ENCODE measurements around the gene CMTM5. TPM values are rescaled to one million over a fixed set of nuclear protein-coding genes. Genes with fewer than 3 reads are reported as not detected.
"Not testable (repeated sequence)": the region's sequence is repeated elsewhere in the genome, so short reads cannot be mapped to it uniquely, and the experiment has no call there.

The CMTM5 gene
- total and polyA plus RNA-seq, 5 donors from 2014 or later = 2.8 TPM; not detected in 4

DNA sequence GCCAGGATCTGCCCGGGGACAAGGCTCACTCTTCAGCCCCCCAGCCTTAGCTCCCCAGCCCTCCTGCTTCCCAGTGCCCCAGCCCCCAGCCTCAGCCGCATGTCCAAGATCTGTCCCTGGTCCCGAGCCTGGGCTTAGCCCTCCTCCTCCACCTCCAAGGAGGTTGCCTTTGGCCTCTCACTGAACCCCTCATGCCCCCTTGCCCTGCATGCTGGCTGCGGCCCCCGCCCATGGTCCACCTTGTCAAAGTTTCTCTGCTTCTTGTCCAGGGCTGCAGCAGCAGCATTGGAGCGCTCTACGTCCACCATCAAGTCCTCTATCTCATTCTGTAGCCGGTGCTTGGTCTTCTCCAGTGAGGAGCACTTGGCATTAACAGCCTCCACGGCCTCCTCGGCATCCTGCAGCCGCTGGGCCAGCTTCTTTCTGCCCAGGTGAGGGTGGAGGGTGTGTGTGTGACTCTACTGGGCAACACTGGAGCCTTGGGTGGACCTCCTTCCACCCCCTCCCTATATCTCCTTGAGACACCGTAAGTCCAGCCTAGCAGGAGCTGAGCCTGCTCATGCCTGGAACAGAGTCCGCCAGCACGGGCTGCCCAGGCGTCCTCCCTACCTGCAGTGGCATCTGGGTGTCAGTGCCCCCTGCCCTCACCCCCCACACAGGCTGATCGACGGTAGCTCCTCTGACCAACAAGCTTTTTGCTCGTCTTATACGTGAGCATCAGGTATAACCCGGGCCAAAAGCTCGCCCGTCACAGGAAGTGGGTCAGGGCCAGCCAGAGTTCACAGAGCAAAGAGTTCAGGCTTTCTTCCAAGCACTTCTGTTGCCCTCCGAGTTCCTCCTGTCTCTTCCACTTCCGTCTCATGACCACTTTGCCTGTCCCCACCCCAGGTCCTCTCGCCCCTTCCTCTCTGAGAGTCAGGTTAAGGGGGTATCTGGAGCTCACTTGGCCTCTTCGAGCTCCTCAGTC lies 11.4 kb downstream of the CMTM5 start:
- H3K27ac Mint-ChIP-seq = no peak overlapping the region
- H3K4me1 ChIP-seq (ENCODE audit: control insufficient read depth, insufficient read depth, low read length, poor library complexity, severe bottlenecking) = no peaks in the 10 kb centered on the region
- H3K9me3 Mint-ChIP-seq = peaks cover 0 to 2% (median 0%) of the 10 kb centered on the region in 7 donors
- DNase-seq (no peak), ATAC-seq (ENCODE audit: low read depth in 2 of 2) (no peak)
- no peaks in the 10 kb centered on the region for H3K27me3 ChIP-seq (ENCODE audit: control insufficient read depth, insufficient read depth, low read length)
- no peaks in the 10 kb centered on the region for H3K4me1 Mint-ChIP-seq
- H3K27ac ChIP-seq (ENCODE audit: insufficient read depth, low read length, poor library complexity, severe bottlenecking) = no peak overlapping the region
- H3K36me3 Mint-ChIP-seq = no peaks in the 10 kb centered on the region
- no peaks in the 10 kb centered on the region for H3K36me3 ChIP-seq (ENCODE audit: control insufficient read depth, insufficient read depth, low read length)
- no peaks in the 10 kb centered on the region for H3K9me3 ChIP-seq (ENCODE audit: control insufficient read depth in 2 of 2, low read length in 2 of 2)
- no peak overlapping the region for H3K4me3 Mint-ChIP-seq
- H3K4me3 ChIP-seq (ENCODE audit: low read depth, low read length) = no peak overlapping the region
- peaks cover 4% of the 10 kb centered on the region for H3K27me3 Mint-ChIP-seq

DNA sequence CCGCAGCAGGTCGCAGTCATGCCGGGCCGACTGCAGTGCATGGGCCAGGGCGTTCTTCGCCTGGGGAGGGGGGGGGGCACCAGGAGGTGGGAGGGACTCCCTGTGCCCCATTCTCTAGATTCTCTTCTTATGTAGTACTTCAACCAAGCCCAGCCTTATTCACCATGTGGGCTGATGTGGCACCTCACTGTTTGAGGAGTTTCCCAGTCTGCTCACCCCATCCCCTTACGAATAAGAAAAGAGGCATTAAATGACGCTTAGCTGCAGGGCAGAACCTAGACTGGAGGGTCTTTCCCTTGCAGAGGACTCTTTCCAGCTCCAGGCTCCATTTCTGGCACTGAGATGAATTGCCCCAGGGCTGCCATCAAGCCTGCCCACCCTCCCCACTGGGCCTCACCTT lies 12.2 kb downstream of the CMTM5 start:
- Histone ChIP-seq H3K9me3 (ENCODE audit: control insufficient read depth in 2 of 2, low read length in 2 of 2) (no peaks in the 10 kb centered on the region), H3K27me3 (ENCODE audit: control insufficient read depth, insufficient read depth, low read length) (no peaks in the 10 kb centered on the region), H3K4me3 (ENCODE audit: low read depth, low read length) (no peak overlapping the region), H3K4me1 (ENCODE audit: control insufficient read depth, insufficient read depth, low read length, poor library complexity, severe bottlenecking) (no peaks in the 10 kb centered on the region), H3K36me3 (ENCODE audit: control insufficient read depth, insufficient read depth, low read length) (no peaks in the 10 kb centered on the region), H3K27ac (ENCODE audit: insufficient read depth, low read length, poor library complexity, severe bottlenecking) (no peak overlapping the region)
- Mint-ChIP-seq H3K4me3 (no peak overlapping the region), H3K9me3 (peaks cover 0 to 2% (median 0%) of the 10 kb centered on the region in 7 donors), H3K4me1 (no peaks in the 10 kb centered on the region), H3K27ac (no peak overlapping the region), H3K36me3 (no peaks in the 10 kb centered on the region), H3K27me3 (peaks cover 4% of the 10 kb centered on the region)
- DNase-seq (no peak), ATAC-seq (ENCODE audit: low read depth in 2 of 2) (no peak)

DNA sequence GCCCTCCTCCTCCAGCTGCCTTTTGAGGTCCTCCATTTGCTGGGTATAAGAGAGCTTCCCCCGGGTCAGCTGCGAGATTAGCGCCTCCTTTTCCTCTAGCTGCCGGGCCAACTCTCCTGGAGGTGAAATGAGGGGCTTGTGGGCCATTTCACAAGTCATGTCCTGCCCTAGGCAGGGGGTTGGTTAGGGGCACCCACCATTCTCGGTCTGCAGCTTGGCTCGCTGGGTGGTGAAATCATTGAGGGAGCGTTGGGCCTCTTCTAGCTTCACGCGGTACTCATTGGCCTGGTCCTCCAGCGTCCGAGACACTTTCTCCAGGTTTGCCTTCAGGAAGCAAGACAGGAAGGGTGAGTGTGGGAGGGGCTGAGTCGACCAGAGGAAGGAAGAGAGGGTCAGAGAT lies 12.6 kb downstream of the CMTM5 start:
- H3K27ac ChIP-seq (ENCODE audit: insufficient read depth, low read length, poor library complexity, severe bottlenecking) = no peak overlapping the region
- no peaks in the 10 kb centered on the region for H3K4me1 Mint-ChIP-seq
- H3K36me3 ChIP-seq (ENCODE audit: control insufficient read depth, insufficient read depth, low read length) = no peaks in the 10 kb centered on the region
- H3K27me3 Mint-ChIP-seq = peaks cover 4% of the 10 kb centered on the region
- no peaks in the 10 kb centered on the region for H3K9me3 ChIP-seq (ENCODE audit: control insufficient read depth in 2 of 2, low read length in 2 of 2)
- H3K27me3 ChIP-seq (ENCODE audit: control insufficient read depth, insufficient read depth, low read length) = no peaks in the 10 kb centered on the region
- ATAC-seq (ENCODE audit: low read depth in 2 of 2) = no peak
- no peak overlapping the region for H3K4me3 ChIP-seq (ENCODE audit: low read depth, low read length)
- H3K36me3 Mint-ChIP-seq = no peaks in the 10 kb centered on the region
- DNase-seq = no peak
- no peak overlapping the region for H3K27ac Mint-ChIP-seq
- no peak overlapping the region for H3K4me3 Mint-ChIP-seq
- no peaks in the 10 kb centered on the region for H3K4me1 ChIP-seq (ENCODE audit: control insufficient read depth, insufficient read depth, low read length, poor library complexity, severe bottlenecking)
- H3K9me3 Mint-ChIP-seq = peaks cover 0 to 2% (median 0%) of the 10 kb centered on the region in 7 donors

DNA sequence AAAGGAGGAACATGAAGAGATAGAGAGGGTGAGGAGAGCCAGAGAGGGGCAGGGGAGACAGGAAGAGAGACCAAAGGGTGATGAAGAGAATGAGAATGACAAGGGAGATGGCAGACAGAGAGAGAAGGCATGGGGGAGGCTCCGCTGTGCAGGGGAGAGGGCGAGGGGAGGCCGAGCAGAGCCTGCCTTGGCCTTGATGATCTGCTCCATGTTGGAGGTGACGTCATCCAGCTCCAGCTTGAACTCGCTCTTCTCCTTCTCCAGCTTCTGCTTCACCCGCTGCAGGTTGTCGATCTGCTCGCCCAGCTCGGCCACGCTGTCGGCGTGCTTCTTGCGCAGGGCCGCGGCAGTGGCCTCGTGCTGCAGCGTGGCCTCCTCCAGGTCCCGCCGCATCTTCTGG lies 13.0 kb downstream of the CMTM5 start:
- not testable (repeated sequence) for H3K27me3 ChIP-seq (ENCODE audit: control insufficient read depth, insufficient read depth, low read length); H3K4me3 ChIP-seq (ENCODE audit: low read depth, low read length); H3K4me3 Mint-ChIP-seq; H3K4me1 Mint-ChIP-seq; H3K27ac Mint-ChIP-seq; DNase-seq; H3K27me3 Mint-ChIP-seq; H3K27ac ChIP-seq (ENCODE audit: insufficient read depth, low read length, poor library complexity, severe bottlenecking); H3K36me3 Mint-ChIP-seq; H3K4me1 ChIP-seq (ENCODE audit: control insufficient read depth, insufficient read depth, low read length, poor library complexity, severe bottlenecking); H3K36me3 ChIP-seq (ENCODE audit: control insufficient read depth, insufficient read depth, low read length); H3K9me3 Mint-ChIP-seq; H3K9me3 ChIP-seq (ENCODE audit: control insufficient read depth in 2 of 2, low read length in 2 of 2); ATAC-seq (ENCODE audit: low read depth in 2 of 2)

DNA sequence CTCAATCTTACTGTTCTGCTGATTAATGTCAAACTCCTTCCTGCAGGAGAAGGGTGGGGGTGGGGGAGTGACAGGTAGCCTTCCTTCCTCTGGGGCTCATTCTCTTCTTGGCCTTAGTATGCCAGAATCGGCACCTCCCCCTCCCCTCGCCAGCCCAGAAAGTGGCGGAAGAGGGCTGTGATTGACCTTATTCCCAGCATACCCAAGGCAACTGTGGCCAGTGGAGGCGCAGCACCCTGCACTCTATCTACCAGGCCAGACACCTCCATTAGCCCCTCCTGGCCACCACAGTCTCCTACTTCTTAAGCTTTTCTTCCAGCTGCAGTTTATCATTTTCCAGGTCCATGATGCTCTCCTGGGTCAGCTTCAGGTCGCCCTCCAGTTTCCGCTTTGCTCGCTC lies 15.8 kb downstream of the CMTM5 start:
- Histone ChIP-seq H3K27me3 (ENCODE audit: control insufficient read depth, insufficient read depth, low read length) (no peaks in the 10 kb centered on the region), H3K36me3 (ENCODE audit: control insufficient read depth, insufficient read depth, low read length) (no peaks in the 10 kb centered on the region), H3K27ac (ENCODE audit: insufficient read depth, low read length, poor library complexity, severe bottlenecking) (no peak overlapping the region), H3K4me1 (ENCODE audit: control insufficient read depth, insufficient read depth, low read length, poor library complexity, severe bottlenecking) (no peaks in the 10 kb centered on the region), H3K9me3 (ENCODE audit: control insufficient read depth in 2 of 2, low read length in 2 of 2) (no peaks in the 10 kb centered on the region), H3K4me3 (ENCODE audit: low read depth, low read length) (no peak overlapping the region)
- Mint-ChIP-seq H3K9me3 (peaks cover 0 to 2% (median 0%) of the 10 kb centered on the region in 7 donors), H3K4me3 (no peak overlapping the region), H3K27ac (no peak overlapping the region), H3K27me3 (peaks cover 4% of the 10 kb centered on the region), H3K36me3 (no peaks in the 10 kb centered on the region), H3K4me1 (no peaks in the 10 kb centered on the region)
- no peak for DNase-seq
- no peak for ATAC-seq (ENCODE audit: low read depth in 2 of 2)

DNA sequence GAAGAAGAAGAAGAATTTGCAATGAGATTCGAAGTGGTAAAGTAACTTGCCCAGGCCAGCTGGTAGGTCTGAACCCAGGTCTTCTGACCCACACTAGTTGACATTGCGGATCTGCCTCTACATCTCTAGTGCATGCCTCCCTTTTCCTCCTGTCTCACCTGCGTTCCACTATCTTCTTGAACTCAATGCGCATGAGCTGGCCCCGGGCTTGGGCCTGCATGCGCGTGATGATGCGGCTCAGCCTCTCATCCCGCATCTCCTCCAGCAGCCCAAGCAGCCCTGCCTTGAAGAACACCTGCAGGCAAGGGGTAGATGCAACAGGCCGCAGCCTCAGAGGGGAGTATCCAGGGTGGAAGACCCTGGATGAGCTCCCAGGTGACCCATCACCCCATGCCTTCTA lies 19.3 kb downstream of the CMTM5 start:
- Mint-ChIP-seq H3K4me3 (no peak overlapping the region), H3K36me3 (no peaks in the 10 kb centered on the region), H3K4me1 (no peaks in the 10 kb centered on the region), H3K9me3 (no peaks in the 10 kb centered on the region), H3K27ac (peak overlapping the region in 1 of 3 donors; percentile 36), H3K27me3 (no peaks in the 10 kb centered on the region)
- no peak for ATAC-seq (ENCODE audit: low read depth in 2 of 2)
- Histone ChIP-seq H3K27ac (ENCODE audit: insufficient read depth, low read length, poor library complexity, severe bottlenecking) (no peak overlapping the region), H3K27me3 (ENCODE audit: control insufficient read depth, insufficient read depth, low read length) (no peaks in the 10 kb centered on the region), H3K36me3 (ENCODE audit: control insufficient read depth, insufficient read depth, low read length) (no peaks in the 10 kb centered on the region), H3K4me1 (ENCODE audit: control insufficient read depth, insufficient read depth, low read length, poor library complexity, severe bottlenecking) (no peaks in the 10 kb centered on the region), H3K9me3 (ENCODE audit: control insufficient read depth in 2 of 2, low read length in 2 of 2) (no peaks in the 10 kb centered on the region), H3K4me3 (ENCODE audit: low read depth, low read length) (no peak overlapping the region)
- DNase-seq = no peak

DNA sequence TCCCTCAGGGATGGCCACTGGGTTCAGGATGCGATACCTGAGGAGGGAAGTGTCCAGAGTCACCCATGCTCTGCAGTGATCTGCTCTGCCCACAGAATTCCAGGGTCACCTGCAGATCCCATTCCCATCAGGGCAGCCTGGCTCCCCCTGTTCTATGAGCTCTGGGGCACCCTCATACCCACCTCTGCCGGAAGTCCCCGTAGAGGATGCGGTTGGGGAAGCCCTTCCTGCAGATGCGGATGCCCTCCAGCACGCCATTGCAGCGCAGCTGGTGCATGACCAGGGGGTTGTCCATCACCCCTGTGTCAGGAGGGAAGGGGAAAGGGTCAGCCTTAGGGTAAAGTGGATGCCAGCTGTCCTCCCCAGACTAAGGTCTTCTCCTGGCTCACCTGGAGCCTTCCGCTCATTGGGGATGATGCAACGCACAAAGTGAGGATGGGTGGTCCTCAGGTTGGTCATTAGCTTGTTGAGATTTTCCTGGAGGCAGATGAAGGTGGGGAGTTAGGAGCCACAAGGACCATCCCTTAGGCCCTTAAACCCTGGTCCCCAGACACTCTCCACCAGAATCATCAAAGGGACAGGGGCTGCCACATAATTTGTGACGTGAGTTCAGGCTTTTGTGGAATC lies 20.0 kb downstream of the CMTM5 start:
- Histone ChIP-seq H3K27me3 (ENCODE audit: control insufficient read depth, insufficient read depth, low read length) (no peaks in the 10 kb centered on the region), H3K36me3 (ENCODE audit: control insufficient read depth, insufficient read depth, low read length) (no peaks in the 10 kb centered on the region), H3K4me1 (ENCODE audit: control insufficient read depth, insufficient read depth, low read length, poor library complexity, severe bottlenecking) (no peaks in the 10 kb centered on the region), H3K4me3 (ENCODE audit: low read depth, low read length) (no peak overlapping the region), H3K9me3 (ENCODE audit: control insufficient read depth in 2 of 2, low read length in 2 of 2) (no peaks in the 10 kb centered on the region), H3K27ac (ENCODE audit: insufficient read depth, low read length, poor library complexity, severe bottlenecking) (no peak overlapping the region)
- Mint-ChIP-seq H3K9me3 (no peaks in the 10 kb centered on the region), H3K36me3 (no peaks in the 10 kb centered on the region), H3K4me1 (no peaks in the 10 kb centered on the region), H3K27me3 (no peaks in the 10 kb centered on the region), H3K4me3 (no peak overlapping the region), H3K27ac (no peak overlapping the region)
- no peak for DNase-seq
- no peak for ATAC-seq (ENCODE audit: low read depth in 2 of 2)

Data from CD4-positive, CD25-positive, alpha-beta regulatory T cell (primary cell).